Measurements from ENCODE around the gene PTPRM.

GRCh38 chr18:7577706-7578105, 10.6 kb downstream of the PTPRM start:
- TF ChIP-seq, protein P1, sequence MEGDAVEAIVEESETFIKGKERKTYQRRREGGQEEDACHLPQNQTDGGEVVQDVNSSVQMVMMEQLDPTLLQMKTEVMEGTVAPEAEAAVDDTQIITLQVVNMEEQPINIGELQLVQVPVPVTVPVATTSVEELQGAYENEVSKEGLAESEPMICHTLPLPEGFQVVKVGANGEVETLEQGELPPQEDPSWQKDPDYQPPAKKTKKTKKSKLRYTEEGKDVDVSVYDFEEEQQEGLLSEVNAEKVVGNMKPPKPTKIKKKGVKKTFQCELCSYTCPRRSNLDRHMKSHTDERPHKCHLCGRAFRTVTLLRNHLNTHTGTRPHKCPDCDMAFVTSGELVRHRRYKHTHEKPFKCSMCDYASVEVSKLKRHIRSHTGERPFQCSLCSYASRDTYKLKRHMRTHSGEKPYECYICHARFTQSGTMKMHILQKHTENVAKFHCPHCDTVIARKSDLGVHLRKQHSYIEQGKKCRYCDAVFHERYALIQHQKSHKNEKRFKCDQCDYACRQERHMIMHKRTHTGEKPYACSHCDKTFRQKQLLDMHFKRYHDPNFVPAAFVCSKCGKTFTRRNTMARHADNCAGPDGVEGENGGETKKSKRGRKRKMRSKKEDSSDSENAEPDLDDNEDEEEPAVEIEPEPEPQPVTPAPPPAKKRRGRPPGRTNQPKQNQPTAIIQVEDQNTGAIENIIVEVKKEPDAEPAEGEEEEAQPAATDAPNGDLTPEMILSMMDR (IDR thresholded peaks at IDR 0.05): no peak
- TF ChIP-seq EP300 (IDR thresholded peaks at IDR 0.05; ENCODE audit: low read depth) (no peak), POLR2AphosphoS5 (IDR thresholded peaks at IDR 0.05) (no peak)
